Adrenal gland (tissue), 12 donors: Measurements from ENCODE around the gene NDUFS2. TPM values are rescaled to one million over a fixed set of nuclear protein-coding genes. Genes with fewer than 3 reads are reported as not detected.

Source experiments
- DNase-seq, 7 donors: peaks; one replicate each; pipeline ENCODE4 v3.0.0-alpha.2; 2019 to 2020
- H3K27ac ChIP-seq, 5 donors: fragments of 200-600 bp; sonication (generic) in 4 of 5; 1 replicate in 3 of 5; 2 replicates in 2 of 5; pipeline versions ENCODE4 v1.5.1 to v1.8.0; 2016 to 2020; ENCODE audit warnings: mild to moderate bottlenecking in 1 of 5
- H3K27me3 ChIP-seq: fragments of 200-600 bp; 2 replicates; pipeline ENCODE4 v1.8.0; 2021
- H3K36me3 ChIP-seq, 2 donors: fragments of 200-600 bp; replicated peaks in 1 of 2; 1 replicate in 1 of 2; 2 replicates in 1 of 2; pipeline versions ENCODE4 v1.5.1 to v1.8.0; 2018 to 2022
- H3K4me1 ChIP-seq, 2 donors: fragments of 200-600 bp; replicated peaks in 1 of 2; 1 replicate in 1 of 2; 2 replicates in 1 of 2; pipeline versions ENCODE4 v1.5.1 to v1.8.0; 2018 to 2021
- H3K4me3 ChIP-seq, 4 donors: fragments of 200-600 bp; sonication (generic) in 3 of 4; one replicate each; pipeline ENCODE4 v1.5.1; 2016 to 2018
- H3K9me3 ChIP-seq, 3 donors: fragments of 200-600 bp; sonication (generic) in 1 of 3; replicated peaks in 1 of 3; 1 replicate in 2 of 3; 2 replicates in 1 of 3; pipeline versions ENCODE4 v1.5.1 to v1.8.0; 2016 to 2021
- CTCF ChIP-seq, 6 experiments: fragments of 450-650 bp in 4 of 6; fragments of 200-600 bp in 2 of 6; sonication (generic) in 1 of 6; IDR thresholded peaks; 1 replicate in 5 of 6; 2 replicates in 1 of 6; pipeline versions ENCODE4 v1.5.1 to v1.8.0; 2016 to 2021; ENCODE audit warnings: antibody characterized with exemption in 6 of 6, mild to moderate bottlenecking in 2 of 6, moderate library complexity in 1 of 6
- POLR2A ChIP-seq, 2 donors: fragments of 450-650 bp; IDR thresholded peaks; one replicate each; pipeline ENCODE4 v1.6.1; 2017; ENCODE audit warnings: antibody characterized with exemption in 2 of 2, mild to moderate bottlenecking in 2 of 2, moderate library complexity in 1 of 2
- WGBS, 4 donors: extraction: QIAGEN DNeasy Blood & Tissue Kit in 2 of 4; methylation state at CpG; one replicate each; pipeline versions ENCODE4 v1.1.5 to v1.1.7; 2013 to 2017; 5-methylcytosine and 5-hydroxymethylcytosine counted together
- intact Hi-C, 2 donors: fragments of 100-400 bp; cut with DNase I; formaldehyde crosslinking; loops; one replicate each; pipeline versions ENCODE4 v1.14.1 to v1.15.0; 2022 to 2023
- polyA plus RNA-seq, 3 donors: library from polyadenylated mRNA; stranded (reverse); fragments of 200-250 nt in 2 of 3; fragments of 350-450 nt in 1 of 3; fragmentation: Illumina TruSeq in 1 of 3; extraction: RNeasy Lipid Tissue Mini Kit (QIAGEN cat#74804) in 1 of 3; gene quantifications; one replicate each; pipeline ENCODE4 v1.2.3, GENCODE V29; 2013 to 2014
- total RNA-seq, 9 donors: library from RNA; depleted of rRNA in 4 of 9; stranded (reverse); fragments of >200 nt in 4 of 9; fragments of 120-200 nt in 1 of 9; fragmentation: NEBNext Ultra II Directional in 1 of 9; extraction: Animal tissue kit (Norgen Biotek cat#: 25700) in 1 of 9; gene quantifications; one replicate each; pipeline versions ENCODE4 v1.1.0 to v1.2.4, GENCODE V29; 2013 to 2023
- donor health status: healthy with polysubstance abuse.
- donor health status: Bipolar disorder and iron deficiency.
- donor health status: DM: yes; HTN: yes; CAD: no.
- donor health status: DM: no; HTN: no; CAD: no.
- donor health status: DM: no; HTN: no; CAD: no.
- donor health status: DM: yes; HTN: yes; CAD: no.

NDUFS2 gene
- total and polyA plus RNA-seq, 12 donors: 78.3 to 305 (median 167) TPM

- no peak for TF ChIP-seq CTCF (IDR thresholded peaks at IDR 0.05)
- TF ChIP-seq POLR2A (IDR thresholded peaks at IDR 0.05): no peak
- H3K9me3 ChIP-seq: no peaks in the 10 kb centered on the region
- 70 to 80% (median 76%) methylated on average over 7 to 8 of the region's 8 CpGs for WGBS, 4 donors
- H3K36me3 ChIP-seq: peaks cover 0 to 15% of the 10 kb centered on the region in 2 donors
- DNase-seq: peak in 1 of 7 donors; percentile 9
- no peaks in the 10 kb centered on the region for H3K27me3 ChIP-seq
- intact Hi-C loops: no loop called here
- peak overlapping the region in 1 of 4 donors; percentile 15 for H3K4me3 ChIP-seq
- peaks cover 0 to 8% of the 10 kb centered on the region in 2 donors for H3K4me1 ChIP-seq
- H3K27ac ChIP-seq: peak overlapping the region in 1 of 5 donors; percentile 77
Observed at GRCh38 chr1:161218301-161219077, 16.3 kb downstream of the NDUFS2 start.

GRCh38 chr1:161219078-161219892, 17.1 kb downstream of the NDUFS2 start:
- DNase-seq: peak in 1 of 7 donors; percentile 3
- 81 to 90% (median 87%) methylated on average over 5 of the region's 5 CpGs for WGBS, 4 donors
- TF ChIP-seq POLR2A (IDR thresholded peaks at IDR 0.05): no peak
- TF ChIP-seq CTCF (IDR thresholded peaks at IDR 0.05): no peak
- Histone ChIP-seq H3K9me3 (no peaks in the 10 kb centered on the region), H3K27ac (no peak overlapping the region), H3K36me3 (peaks cover 0 to 8% of the 10 kb centered on the region in 2 donors), H3K4me3 (no peak overlapping the region), H3K27me3 (no peaks in the 10 kb centered on the region), H3K4me1 (peaks cover 0 to 8% of the 10 kb centered on the region in 2 donors)
- intact Hi-C loops: no loop called here

DNA sequence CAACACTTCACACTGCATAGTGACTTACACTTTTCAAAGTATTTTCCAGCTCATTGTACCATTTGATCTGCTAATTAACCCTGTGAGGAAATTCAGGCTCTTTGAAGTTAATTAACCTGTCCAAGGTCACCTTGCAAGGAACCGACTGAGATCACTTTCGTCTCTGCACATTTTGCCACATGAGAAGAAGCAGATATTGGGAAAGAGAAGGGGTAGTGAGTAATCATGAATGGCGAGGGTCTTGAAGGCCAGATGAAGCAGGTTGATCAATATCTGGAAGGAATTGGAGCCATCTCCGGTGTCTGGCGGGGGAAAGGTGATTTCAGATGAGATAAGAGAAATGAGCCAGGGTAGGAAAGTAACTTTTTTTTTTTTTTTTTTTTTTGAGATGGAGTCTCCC, 17.8 kb downstream of the NDUFS2 start:
- 44 to 63% (median 55%) methylated on average over 5 of the region's 5 CpGs for WGBS, 4 donors

More for the DNA sequence above, 17.8 kb downstream of the NDUFS2 start:
- Histone ChIP-seq H3K4me3 (no peak overlapping the region), H3K27ac (no peak overlapping the region), H3K9me3 (no peaks in the 10 kb centered on the region), H3K27me3 (no peaks in the 10 kb centered on the region), H3K4me1 (peaks cover 0 to 9% of the 10 kb centered on the region in 2 donors), H3K36me3 (peaks cover 0 to under 1% of the 10 kb centered on the region in 2 donors)
- intact Hi-C loops: loop anchor here in 1 of 2 donors (10.0 kb wide), 2 partner anchors 75 to 155 kb away; no protein-coding TSS in a partner anchor
- TF ChIP-seq POLR2A (IDR thresholded peaks at IDR 0.05): no peak
- no peak for TF ChIP-seq CTCF (IDR thresholded peaks at IDR 0.05)
- peak in 1 of 7 donors; percentile 4 for DNase-seq
